Progenitor cell of endocrine pancreas (in vitro differentiated cells): ENCODE measurements around the gene HERC4. TPM values are rescaled to one million over a fixed set of nuclear protein-coding genes. Genes with fewer than 3 reads are reported as not detected.

Experiments
- DNase-seq: peaks from one replicate; pipeline ENCODE4 v3.0.0; 2021; ENCODE audit warnings: low spot score; ENCODE audit not compliant: unreplicated experiment
- H3K27ac Mint-ChIP-seq: 2 replicates; pipeline ENCODE4 v1.8.0; 2021; ENCODE audit warnings: mild to moderate bottlenecking, moderate library complexity, mixed read lengths
- H3K27me3 Mint-ChIP-seq: 2 replicates; pipeline ENCODE4 v1.8.0; 2021; ENCODE audit warnings: mixed read lengths
- H3K36me3 Mint-ChIP-seq: 2 replicates; pipeline ENCODE4 v1.8.0; 2022; ENCODE audit warnings: mixed read lengths; ENCODE audit not compliant: insufficient read depth
- H3K4me1 Mint-ChIP-seq: 2 replicates; pipeline ENCODE4 v1.8.0; 2021; ENCODE audit warnings: low read depth, mixed read lengths
- H3K4me3 Mint-ChIP-seq: 2 replicates; pipeline ENCODE4 v1.8.0; 2021; ENCODE audit warnings: low read depth, mild to moderate bottlenecking, moderate library complexity, mixed read lengths
- H3K9me3 Mint-ChIP-seq: 2 replicates; pipeline ENCODE4 v1.8.0; 2021; ENCODE audit warnings: low read depth, mixed read lengths
- CTCF ChIP-seq: fragments of 200-600 bp; sonication (generic); IDR thresholded peaks from one replicate; pipeline ENCODE4 v1.5.0; 2021; ENCODE audit warnings: antibody characterized with exemption, mild to moderate bottlenecking; ENCODE audit not compliant: unreplicated experiment
- total RNA-seq: library from RNA; stranded (reverse); gene quantifications from 2 replicates; pipeline ENCODE4 v1.2.1, GENCODE V29; 2021

The HERC4 gene
- total RNA-seq, 1 donor from 2014 or later = 62.1 TPM

GRCh38 chr10:68118657-68119056 is 43.6 kb upstream of the HERC4 start:
- no peak for DNase-seq
- no peaks in the 10 kb centered on the region for H3K9me3 Mint-ChIP-seq
- no peak for TF ChIP-seq CTCF
- no peaks in the 10 kb centered on the region for H3K36me3 Mint-ChIP-seq
- no peak overlapping the region for H3K4me3 Mint-ChIP-seq
- peaks cover 6% of the 10 kb centered on the region for H3K27me3 Mint-ChIP-seq
- H3K27ac Mint-ChIP-seq = no peak overlapping the region
- no peaks in the 10 kb centered on the region for H3K4me1 Mint-ChIP-seq

DNA sequence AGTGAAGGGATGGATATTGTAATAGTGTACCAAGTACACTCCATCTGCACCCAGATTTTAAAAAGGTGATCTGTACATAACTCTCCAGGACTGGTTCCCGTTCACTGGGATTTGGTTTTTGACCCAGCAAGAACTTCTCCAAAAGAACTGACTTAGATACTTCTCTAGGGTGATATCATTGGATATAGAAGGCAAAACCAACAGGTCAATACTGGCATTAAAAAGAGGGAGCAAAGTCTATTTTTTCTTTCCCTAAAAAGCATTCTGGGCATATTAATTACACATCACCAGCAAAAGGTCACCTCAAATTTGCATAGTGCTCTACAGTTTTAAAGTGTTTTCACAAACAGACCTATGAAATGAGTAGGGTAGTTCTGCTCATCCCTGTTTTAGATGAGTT is 37.8 kb upstream of the HERC4 start:
- Mint-ChIP-seq H3K9me3 (no peaks in the 10 kb centered on the region), H3K4me3 (no peak overlapping the region), H3K4me1 (peaks cover 27% of the 10 kb centered on the region), H3K27me3 (peaks cover 2% of the 10 kb centered on the region), H3K36me3 (no peaks in the 10 kb centered on the region), H3K27ac (no peak overlapping the region)
- DNase-seq = no peak
- no peak for TF ChIP-seq CTCF

DNA sequence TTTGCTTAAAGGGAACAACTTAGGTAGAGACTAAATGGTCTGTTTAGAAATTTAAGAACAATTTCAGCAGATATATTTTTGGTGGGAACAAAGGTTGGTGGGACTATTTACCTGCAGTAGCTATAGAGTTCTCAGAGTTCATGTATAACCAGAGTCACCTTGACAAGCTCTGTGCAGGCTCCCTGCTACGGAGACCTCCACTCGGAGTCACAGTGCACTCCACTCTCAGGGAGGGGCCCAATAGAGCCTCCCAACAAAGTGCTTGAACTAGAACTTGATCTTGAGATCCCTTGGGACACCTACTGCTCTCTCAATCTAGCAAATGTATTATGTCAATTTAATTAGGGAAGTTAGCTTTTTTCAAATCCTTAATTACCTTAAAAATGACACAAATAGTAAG is 36.5 kb upstream of the HERC4 start:
- Mint-ChIP-seq H3K27ac (no peak overlapping the region), H3K27me3 (peaks cover 2% of the 10 kb centered on the region), H3K4me3 (no peak overlapping the region), H3K36me3 (no peaks in the 10 kb centered on the region), H3K9me3 (no peaks in the 10 kb centered on the region), H3K4me1 (peaks cover 33% of the 10 kb centered on the region)
- DNase-seq = no peak
- TF ChIP-seq CTCF = no peak

DNA sequence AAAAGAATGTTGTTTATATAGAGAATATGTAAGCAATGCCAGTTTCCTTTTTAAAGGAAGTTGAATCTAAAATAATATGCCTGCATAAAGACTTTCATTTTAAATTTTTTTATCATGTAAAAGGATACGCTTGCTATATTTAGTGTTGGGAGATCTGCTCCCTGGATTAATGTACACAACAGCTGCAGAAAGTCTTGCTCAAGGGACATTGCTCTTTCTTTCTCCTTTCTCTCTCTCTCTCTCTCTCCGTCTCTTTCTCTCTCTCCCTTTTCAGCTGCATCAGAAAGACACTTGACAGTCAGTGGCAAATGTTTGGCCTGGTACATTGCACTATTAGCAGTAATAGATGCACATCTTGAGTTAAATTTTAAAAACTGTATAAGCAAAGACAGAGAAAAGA is 34.9 kb upstream of the HERC4 start:
- Mint-ChIP-seq H3K9me3 (no peaks in the 10 kb centered on the region), H3K27ac (no peak overlapping the region), H3K4me1 (peaks cover 40% of the 10 kb centered on the region), H3K4me3 (no peak overlapping the region), H3K36me3 (no peaks in the 10 kb centered on the region), H3K27me3 (no peaks in the 10 kb centered on the region)
- DNase-seq = no peak
- TF ChIP-seq CTCF = no peak

DNA sequence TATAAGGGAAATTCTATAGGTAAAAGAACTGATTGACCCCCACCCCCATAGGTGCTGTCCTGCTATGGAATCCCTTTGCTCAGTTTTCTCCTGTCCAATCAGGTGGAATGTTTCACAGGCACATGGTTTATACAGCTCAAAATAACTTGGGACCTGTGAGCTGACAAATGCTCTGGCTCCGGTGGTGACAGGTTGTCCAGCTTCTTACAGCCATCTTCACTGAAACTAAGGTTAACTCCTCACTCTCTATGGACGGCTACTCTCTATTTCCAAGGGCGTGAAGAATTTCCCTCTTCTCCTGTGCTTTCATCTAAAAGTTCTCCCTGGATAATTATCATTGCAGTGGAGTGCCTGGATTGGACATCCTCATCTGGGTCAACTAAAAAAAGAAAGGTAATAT is 34.2 kb upstream of the HERC4 start, which contains the start of gene MYPN:
Gene MYPN (plus strand): TSS at position 158 of the 400 bp plus-strand sequence. CDS start 11,951 bp downstream, outside the sequence.
- DNase-seq = no peak
- no peak within 1 kb of the TSS for H3K4me3 Mint-ChIP-seq
- H3K4me1 Mint-ChIP-seq = peaks cover 40% of the 10 kb centered on the region
- H3K27ac Mint-ChIP-seq = no peak within 1 kb of the TSS
- no peak for TF ChIP-seq CTCF
- H3K36me3 Mint-ChIP-seq = no peaks in the 10 kb centered on the region
- H3K9me3 Mint-ChIP-seq = no peaks in the 10 kb centered on the region
- no peaks in the 10 kb centered on the region for H3K27me3 Mint-ChIP-seq
